ENCODE data around the gene MSH5.

DNA sequence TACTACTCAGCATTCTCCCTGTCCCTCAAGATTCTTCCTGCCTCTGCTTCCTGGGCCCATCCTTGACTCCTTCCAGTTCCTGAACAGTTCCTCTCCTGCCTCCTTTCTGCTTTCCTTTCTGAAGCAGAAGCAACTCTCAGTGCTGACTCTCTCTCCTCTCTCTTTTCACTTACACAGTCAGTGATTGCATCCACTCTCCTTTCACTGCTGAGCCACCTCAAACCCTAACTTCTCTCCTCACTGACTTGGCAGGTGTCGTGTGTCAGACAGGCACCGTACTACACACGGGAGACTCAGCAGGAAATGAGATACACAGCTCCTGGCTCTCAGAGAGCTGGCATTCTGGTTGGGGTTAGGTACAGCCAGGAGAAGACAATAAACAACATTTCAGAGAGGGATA, 42.2 kb upstream of the MSH5 start:
- TF ChIP-seq, protein P1, sequence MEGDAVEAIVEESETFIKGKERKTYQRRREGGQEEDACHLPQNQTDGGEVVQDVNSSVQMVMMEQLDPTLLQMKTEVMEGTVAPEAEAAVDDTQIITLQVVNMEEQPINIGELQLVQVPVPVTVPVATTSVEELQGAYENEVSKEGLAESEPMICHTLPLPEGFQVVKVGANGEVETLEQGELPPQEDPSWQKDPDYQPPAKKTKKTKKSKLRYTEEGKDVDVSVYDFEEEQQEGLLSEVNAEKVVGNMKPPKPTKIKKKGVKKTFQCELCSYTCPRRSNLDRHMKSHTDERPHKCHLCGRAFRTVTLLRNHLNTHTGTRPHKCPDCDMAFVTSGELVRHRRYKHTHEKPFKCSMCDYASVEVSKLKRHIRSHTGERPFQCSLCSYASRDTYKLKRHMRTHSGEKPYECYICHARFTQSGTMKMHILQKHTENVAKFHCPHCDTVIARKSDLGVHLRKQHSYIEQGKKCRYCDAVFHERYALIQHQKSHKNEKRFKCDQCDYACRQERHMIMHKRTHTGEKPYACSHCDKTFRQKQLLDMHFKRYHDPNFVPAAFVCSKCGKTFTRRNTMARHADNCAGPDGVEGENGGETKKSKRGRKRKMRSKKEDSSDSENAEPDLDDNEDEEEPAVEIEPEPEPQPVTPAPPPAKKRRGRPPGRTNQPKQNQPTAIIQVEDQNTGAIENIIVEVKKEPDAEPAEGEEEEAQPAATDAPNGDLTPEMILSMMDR (IDR thresholded peaks at IDR 0.05): no peak
- no peak for TF ChIP-seq ZFX (IDR thresholded peaks at IDR 0.05; ENCODE audit: borderline replicate concordance)
